Stimulated activated naive CD8-positive, alpha-beta T cell treated with anti-CD3 and anti-CD28 coated beads, Interleukin-15, amount 100 ng/mL, for 72 hours (primary cell): ENCODE data around the gene KLRC1.
A peak's percentile ranks its signal among the peaks of the same experiment; 100 is the strongest.
"Not testable (repeated sequence)": the region's sequence is repeated elsewhere in the genome, so short reads cannot be mapped to it uniquely, and the experiment has no call there.

Experiments
- ATAC-seq: fragments of 150-1000 bp; cut with Tn5 transposase; 2 replicates; pipeline ENCODE4 v1.10.0; 2021; ENCODE audit warnings: mild to moderate bottlenecking, moderate library complexity
- DNase-seq, 2 donors: peaks; one replicate each; pipeline ENCODE4 v3.0.0; 2021 to 2022
- H3K27ac Mint-ChIP-seq, 2 donors: one replicate each; pipeline ENCODE4 v1.8.0; 2022; ENCODE audit warnings: mild to moderate bottlenecking in 2 of 2, mixed read lengths in 2 of 2, moderate library complexity in 2 of 2
- H3K27me3 Mint-ChIP-seq: one replicate; pipeline ENCODE4 v1.8.0; 2022; ENCODE audit warnings: mixed read lengths
- H3K4me1 Mint-ChIP-seq: one replicate; pipeline ENCODE4 v1.8.0; 2022; ENCODE audit warnings: mild to moderate bottlenecking, mixed read lengths
- H3K4me3 Mint-ChIP-seq, 2 donors: one replicate each; pipeline ENCODE4 v1.8.0; 2022; ENCODE audit warnings: mild to moderate bottlenecking in 2 of 2, mixed read lengths in 2 of 2, moderate library complexity in 1 of 2
- H3K9me3 Mint-ChIP-seq, 2 donors: one replicate each; pipeline ENCODE4 v1.8.0; 2022; ENCODE audit warnings: mixed read lengths in 2 of 2

The KLRC1 gene

DNA sequence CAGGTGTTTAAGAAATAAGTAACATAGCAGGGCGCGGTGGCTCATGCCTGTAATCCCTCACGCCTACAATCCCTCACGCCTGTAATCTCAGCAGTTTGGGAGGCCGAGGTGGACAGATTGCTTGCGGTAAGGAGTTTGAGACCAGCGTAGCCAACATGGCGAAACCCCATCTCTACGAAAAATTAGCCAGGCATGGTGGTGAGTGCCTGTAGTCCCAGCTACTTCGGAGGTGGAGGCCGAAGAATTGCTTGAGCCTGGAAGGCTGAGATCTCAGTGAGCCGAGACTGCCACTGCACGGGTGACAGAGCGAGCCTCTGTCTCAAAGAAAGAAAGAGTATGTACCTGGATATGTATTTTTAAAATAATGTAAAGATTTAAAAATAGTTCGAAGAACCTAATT is 57.0 kb downstream of the KLRC1 start:
- not testable (repeated sequence) for H3K27me3 Mint-ChIP-seq, ATAC-seq, H3K9me3 Mint-ChIP-seq, DNase-seq
- peak overlapping the region; percentile 7 to 47 for H3K4me3 Mint-ChIP-seq
- H3K27ac Mint-ChIP-seq, result peak overlapping the region; percentile 16 to 99
- H3K4me1 Mint-ChIP-seq, result peaks cover 66% of the 10 kb centered on the region
